HS-5 (cell line): ENCODE data around the gene ZFPM1.
"Not testable (repeated sequence)": the region's sequence is repeated elsewhere in the genome, so short reads cannot be mapped to it uniquely, and the experiment has no call there.

ENCODE experiments used
- DNase-seq: peaks from one replicate; pipeline ENCODE4 v3.0.0-alpha.2; 2012; ENCODE audit warnings: low read depth

The ZFPM1 gene

DNA sequence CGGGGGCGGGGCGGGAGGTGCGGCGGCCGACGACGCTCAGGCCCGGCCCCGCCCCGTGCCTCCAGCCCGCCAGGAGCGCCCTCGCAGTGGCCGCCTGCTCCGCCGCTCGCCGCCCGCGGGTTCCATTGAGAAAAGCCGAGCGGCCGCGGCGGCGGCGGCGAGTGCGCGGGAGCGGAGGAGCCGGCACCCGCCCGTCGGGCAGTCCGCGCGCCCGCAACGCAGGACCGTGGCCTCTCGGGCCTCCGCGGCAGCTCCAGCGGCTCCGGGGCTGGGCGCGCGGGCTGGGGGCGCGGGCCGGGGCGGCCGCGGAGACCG is at the start of gene ZFPM1:
ZFPM1 (plus strand) TSS at position 64 of the 315 bp plus-strand sequence. CDS start 359 bp downstream, outside the sequence.
- DNase-seq, result no peak

DNA sequence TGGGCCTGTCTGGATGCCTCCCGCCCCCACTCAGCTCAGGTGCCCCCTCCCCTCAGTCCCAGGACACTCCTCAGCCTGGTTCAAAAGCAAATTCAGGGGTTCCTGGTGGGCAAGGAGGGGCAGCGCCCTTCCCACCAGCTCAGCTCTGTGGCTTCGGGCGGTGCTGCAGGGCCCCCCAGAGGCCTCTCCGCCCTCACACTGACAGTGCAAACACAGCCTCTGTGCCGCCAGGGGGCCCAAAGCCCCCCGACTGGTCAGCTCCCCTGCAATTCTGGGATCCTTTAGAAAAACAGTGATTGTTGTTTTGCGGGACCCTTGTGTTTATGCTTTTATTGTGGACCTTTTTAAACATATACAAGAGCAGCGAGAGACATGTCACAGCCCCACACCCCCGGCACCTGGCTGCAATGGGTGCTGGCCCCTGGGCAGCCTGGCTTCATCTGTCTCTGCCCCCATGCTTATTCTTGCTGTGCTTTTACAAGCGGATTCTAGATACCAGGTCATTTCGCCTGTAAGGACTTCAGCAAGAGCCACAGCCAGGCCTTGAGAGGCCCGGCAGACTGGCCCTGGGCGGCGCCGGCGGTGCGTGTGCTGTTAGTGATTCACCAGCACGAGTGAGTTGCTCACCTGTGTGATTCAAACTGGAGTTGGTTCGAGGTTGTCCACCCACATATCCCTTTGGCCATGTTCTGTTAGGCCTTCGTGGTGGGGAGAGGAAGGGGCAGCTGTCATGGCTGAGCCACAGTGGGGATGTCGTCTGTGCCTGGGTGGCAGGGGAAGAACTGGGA is 49.1 kb upstream of the ZFPM1 start:
- DNase-seq, result no peak

DNA sequence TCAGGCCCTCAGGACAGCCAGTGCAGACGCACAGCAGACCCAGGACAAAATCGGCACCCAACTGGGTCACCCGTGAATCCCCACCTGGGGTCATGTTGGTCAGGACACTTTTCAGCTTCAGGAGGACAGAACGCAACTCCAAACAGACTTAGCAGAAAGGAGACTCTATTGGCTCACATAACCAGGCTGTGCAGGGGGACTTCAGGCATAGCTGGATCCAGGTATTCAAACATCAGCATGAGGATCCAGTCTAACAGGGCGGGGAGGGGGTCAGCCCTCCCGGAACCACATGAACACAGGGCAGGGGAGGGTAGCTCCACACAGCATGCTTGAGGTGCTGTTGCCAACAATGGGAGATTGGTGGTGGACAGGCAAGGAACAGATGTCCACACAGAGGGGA is 48.3 kb upstream of the ZFPM1 start:
- DNase-seq, result no peak

DNA sequence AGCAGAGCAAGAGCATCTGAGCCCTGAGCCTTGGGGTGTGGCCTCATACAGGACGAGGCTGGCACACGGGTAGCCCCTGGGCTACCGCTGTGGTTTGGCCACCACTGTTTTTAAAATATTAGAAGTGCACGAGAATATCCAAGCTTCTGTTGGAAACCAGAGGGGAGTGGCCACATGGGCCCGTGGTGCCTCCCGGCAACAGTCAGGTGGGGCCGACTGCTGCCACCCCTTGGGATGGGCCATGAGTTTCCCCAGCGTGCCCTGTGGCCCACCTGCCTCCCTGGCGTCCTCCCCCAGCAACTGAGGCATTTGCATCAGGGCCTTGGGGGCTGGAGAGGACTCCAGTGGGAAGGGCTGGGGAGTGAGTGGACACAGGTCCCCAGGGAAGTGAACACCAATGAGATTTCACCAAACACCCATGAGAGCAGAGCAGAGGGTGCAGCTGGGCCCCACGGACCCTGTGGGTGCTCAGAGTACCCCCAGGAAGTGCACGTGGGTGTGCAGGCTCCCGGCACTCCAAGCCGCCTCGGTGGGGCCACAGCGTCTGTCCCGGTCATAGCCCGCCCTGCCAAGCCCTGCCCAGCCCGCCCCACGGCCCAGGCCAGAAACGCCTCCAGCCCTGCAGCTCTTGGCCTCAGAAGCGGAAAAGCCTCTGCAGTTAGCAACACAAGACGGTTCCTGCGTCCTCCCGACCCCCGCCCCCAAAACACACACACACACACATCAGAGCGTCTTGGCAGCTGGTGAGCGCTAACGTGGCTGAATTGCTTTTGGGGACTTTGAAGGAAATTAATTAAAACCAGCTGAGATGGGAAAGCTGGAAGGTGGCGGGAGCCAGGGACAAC is 47.6 kb upstream of the ZFPM1 start:
- no peak for DNase-seq

DNA sequence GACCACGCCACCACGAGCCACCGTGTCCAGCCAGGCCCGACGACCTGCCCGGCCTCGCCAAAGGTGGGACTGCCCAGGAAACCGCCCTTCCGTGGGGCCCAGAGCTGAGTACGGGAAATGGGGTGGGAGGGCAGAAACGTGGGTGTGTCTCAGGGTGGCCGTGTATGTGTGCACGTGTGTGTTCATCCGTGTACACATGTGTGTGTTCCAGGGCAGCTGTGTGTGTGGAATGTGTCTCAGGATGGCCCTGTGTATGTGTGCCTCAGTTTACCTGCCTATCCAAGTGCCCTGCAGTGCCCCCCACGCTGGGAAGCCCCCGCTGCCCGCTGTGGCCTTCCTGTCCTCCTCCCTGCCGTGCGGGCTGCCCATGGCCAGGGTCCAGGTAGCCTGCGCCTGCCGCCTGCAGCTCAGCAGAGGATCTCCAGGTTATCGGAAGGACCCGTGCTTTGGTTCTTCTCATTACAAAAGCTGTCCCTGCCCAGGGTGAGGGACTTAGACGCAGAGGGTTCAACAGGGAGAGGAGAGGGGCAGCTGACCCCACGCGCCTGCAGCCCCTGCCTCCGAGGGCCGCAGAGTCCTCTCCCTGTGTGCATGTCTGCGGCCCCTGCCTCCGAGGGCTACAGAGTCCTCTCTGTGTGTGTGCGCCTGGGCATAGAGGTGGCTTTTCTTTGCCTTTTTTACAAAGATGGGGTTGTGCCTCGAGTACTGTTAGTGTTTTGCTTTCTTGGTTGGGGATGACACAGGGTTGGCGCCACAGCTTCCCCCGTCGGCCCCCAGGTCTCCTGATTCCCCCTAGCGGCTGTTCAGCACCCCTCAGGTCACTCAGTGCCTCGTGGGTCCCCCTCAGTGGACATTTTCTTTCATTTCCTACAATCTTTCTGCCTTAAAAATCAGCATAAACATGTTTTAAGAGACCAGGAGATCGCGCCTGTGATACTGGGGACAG is 46.7 kb upstream of the ZFPM1 start:
- DNase-seq, result no peak

DNA sequence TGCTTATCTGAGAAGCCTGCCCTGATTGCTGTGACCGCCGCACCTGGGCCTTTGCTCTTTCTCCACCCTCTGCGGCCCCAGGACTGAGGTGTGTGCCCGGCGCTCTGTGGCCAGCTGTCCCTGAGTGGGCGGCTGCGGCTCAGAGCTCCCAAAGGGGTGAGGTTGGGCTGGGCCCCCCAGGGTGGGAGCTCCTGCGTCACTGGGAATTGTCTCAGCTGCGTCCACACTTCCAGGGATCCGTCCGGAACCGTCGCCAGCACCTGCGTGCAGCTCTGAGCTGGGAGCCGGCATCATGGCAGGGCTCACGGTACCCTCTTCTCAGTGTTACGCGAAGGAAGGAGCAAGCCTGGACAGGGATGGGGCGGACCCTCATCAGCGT is 46.0 kb upstream of the ZFPM1 start:
- DNase-seq, result no peak

DNA sequence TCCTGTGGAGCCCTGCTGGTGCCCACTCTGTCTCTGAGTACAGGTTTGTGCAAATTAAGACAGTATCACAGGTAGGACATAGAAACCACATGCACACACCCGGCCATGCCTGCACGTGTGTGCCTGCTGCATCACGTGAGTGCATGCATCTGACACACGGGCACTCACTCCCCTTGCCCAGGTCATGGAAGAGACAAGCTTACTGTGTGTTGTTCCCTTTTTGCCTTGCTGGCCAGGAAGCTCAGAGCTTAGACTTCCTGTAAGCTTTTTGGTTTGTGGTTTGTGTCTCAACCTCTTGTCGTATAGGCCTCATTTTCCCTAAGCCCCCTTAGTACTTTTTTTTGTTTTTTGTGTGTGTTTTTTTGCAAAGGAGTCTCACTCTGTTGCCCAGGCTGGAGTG is 45.3 kb upstream of the ZFPM1 start:
- no peak for DNase-seq

DNA sequence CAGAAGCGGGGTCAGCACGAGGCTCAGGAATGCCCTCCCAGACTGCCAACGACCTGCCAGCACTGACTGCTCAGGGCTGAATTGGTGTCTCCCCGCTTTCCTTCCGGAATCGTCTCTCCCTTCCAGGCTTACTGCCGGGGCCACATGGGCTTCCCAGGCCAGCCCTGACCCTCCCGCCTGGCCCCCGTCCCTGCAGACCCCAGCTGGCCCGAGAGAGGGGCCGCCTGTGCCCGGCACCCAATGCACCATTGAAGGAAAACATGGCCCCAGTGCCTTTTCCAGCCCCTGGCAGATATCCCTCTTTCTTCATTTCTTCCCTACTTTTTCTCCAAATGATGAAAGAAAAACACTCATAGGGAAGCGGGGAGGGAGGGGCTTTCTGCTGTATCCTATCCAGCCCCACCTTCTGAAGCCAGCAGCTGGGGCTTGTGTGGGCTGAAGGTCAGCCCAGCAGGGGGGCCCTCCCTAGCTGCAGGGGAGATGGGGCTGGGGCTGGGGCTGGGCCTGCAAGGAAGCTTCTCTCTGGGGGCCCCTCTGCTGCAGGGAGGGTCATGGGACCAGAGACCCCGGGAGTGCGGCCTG is 44.4 kb upstream of the ZFPM1 start:
- no peak for DNase-seq

DNA sequence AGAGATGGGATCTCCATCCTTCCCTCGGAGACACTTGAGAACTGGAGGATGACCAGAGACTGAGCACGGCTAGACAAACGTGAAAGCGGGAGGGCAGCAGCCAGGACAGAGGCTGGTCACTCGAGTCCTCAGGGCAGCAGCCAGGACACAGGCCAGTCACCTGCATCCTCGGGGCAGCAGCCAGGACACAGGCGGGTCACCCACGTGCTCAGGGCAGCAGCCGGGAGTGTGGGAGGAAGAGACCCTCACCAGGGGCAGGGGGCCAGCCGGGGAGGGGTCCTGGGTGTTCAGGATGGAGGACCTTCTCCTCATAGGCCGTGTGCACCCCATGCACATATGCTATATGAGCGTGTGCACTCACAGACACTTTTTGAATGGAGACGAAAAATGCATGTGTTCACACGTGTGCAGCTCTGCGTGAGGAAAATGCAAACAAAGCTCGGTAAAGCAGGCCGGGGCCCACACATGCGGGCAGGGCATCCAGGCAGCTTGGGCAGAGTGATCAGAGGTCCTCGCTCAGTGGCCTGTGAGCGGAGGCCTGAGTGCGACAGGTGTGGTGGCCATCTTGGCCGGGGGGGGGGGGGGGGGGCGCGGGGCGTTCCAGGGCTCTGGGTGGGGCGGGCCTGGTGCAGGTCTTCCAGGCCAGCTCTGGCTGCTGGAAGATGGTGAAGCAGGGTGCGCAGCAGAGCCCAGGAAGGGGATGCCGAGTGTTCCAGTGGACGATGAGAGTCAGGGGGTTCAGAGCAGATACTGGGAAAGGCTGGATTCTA is 43.6 kb upstream of the ZFPM1 start:
- no peak for DNase-seq

DNA sequence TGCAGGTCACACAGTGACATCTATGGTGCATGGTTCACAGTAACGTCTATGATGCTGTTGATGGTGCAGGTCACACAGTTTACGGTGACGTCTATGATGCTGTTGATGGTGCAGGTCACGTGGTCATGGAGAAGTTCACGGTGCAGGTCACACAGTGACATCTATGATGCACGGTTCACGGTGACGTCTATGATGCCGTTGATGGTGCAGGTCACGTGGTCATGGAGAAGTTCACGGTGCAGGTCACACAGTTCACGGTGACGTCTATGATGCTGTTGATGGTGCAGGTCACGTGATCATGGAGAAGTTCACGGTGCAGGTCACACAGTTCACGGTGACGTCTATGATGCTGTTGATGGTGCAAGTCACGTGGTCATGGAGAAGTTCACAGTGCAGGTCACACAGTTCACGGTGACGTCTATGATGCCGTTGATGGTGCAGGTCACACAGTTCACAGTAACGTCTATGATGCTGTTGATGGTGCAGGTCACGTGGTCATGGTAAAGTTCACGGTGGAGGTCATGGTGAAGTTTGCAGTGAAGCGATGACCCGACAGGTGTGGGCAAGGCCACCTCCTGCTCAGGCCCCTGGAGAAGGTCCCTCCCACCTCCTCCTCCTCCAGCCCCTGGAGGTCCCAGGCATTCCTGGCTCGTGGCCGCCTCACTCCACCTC is 42.6 kb upstream of the ZFPM1 start:
- not testable (repeated sequence) for DNase-seq

DNA sequence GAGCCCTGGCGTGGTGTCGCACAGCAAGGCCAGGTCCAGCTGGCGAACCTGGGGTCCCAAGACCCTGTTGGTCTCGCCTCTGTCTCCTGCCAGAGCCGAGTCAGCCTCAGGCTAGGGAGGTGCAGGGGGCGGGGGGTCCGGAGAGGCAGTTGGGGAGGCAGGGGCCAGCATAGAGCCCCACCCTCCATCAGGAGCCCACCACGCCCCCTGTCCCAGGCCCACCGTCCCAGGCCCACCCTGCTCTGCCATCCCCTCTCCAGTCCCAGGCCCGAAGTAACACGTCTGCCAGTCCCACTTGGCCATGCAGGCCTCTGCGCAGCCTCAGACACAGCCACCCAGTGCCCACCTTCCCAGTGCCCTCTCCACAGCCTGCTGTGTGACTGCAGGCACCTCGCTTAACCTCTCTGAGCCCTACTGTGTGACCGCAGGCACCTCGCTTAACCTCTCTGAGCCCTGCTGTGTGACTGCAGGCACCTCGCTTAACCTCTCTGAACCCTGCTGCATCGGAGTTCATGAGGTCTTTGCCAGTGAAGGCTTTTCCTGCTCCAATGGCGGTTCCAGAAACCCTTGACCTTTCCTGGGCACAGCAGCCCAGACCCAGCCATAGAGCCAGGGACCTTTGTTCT is 41.0 kb upstream of the ZFPM1 start:
- DNase-seq, result no peak

DNA sequence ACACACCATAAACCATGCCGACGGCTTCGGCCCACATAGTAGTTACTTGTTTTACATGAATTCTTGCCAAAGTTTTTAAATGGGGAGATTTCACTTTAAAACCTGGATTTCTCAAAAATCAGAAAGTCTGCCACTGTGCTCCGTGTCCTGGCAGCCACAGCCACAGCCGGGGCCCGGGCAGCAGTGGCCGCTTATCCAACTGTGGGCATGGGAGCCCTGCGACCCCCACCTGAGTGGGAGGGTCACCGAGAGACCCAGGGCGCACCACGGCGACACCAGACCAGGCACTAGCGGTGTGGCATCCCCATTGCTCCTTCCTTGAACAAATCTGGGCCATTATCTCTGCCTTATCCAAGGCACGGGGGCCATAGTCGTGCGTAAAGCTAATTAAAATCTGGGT is 40.3 kb upstream of the ZFPM1 start:
- DNase-seq, result no peak

DNA sequence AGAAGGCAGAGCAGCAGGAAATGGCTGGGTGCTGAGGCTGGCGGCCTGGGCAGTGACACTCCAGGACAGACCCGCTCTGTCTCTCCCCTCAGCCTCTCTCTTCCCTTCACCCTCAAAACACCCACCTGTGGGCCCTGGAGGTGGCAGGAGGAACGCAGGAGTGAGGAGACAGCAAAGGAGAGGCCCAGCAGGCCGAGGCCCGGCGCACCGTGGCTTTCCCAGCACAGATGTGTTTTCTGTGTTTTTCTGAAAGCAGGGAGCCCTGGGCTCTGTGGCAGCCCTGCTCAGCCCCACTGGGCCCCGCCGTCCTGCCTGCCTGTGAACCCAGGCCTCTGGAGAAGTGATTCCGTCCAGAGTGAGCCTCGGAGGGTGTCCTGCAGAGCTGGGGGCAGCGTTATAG is 39.8 kb upstream of the ZFPM1 start:
- no peak for DNase-seq

DNA sequence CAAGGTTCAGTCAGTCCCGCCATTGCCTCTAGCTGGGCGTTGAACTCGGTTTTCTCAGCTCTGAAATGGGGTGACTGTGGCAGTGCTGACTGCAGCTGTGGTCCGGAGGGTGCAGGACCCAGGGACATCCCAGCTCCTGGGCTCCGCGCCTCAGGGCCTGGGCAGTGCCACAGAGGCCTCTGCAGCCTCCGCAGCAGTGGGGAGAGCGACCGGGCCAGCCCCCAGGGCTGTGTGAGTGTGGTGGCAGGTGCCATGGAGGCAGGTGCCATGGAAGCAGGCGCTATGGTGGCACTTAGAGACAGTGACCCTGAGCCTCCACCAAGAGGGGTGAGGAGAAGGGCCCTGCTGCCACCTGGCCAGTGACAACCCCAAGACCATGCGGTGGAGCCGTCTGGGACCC is 39.4 kb upstream of the ZFPM1 start:
- no peak for DNase-seq

DNA sequence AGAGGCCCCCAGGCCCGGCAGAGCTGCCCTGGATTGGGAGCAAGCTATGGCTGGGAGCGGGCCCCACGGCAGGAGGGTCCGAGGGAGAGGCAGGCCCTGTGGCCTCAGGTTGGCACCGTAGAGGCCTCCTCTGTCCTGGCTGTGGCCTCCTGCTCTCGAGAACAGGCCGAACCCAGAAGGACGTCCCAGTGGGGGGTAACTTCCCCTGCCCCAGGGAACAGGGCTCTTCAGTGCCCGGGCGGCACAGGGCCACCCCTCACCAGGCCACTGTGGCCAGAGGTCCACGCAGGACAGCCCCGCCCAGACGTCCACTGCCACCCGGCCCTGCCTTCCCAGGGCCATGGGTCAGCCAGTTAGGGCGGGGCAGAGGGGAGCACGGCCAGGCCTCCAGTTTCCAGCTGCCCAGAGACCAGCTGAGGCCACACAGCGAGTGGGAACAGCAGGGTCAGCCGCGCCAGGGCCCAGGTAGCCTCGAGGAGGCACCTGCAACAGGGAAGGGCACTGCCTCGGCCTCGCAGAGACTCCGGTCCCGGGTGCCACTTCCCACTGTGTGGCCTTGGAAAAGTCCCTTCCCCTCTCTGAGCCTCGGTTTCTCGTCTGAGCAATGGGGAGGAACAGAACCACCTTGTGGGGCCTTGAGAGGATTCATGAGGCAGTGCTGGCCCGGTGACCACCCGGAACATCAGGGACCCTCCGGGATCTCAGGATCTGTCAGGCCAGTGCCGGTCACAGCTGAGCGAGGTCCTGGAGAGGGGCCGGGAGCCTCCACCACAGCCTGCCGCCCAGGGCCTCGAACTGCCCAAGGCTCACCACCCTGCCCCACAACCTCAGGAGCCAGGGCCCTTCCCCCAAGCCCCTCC is 38.3 kb upstream of the ZFPM1 start:
- DNase-seq, result no peak

DNA sequence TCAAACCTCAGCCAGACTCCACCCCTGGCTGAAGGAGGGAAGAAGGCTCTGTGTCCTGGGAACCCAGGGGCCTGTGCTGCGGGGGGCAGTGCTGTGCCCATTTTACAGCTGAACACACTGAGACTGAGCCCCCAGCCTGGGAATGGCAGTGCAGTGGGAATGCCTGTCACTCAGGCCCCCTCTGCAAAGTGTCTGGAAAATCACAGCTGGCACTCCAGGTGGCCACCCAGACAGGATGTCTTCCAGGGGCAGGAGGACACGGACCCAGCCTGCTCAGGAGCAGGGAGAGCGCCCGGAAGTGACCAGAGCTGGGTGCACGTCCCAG is 37.7 kb upstream of the ZFPM1 start:
- no peak for DNase-seq

DNA sequence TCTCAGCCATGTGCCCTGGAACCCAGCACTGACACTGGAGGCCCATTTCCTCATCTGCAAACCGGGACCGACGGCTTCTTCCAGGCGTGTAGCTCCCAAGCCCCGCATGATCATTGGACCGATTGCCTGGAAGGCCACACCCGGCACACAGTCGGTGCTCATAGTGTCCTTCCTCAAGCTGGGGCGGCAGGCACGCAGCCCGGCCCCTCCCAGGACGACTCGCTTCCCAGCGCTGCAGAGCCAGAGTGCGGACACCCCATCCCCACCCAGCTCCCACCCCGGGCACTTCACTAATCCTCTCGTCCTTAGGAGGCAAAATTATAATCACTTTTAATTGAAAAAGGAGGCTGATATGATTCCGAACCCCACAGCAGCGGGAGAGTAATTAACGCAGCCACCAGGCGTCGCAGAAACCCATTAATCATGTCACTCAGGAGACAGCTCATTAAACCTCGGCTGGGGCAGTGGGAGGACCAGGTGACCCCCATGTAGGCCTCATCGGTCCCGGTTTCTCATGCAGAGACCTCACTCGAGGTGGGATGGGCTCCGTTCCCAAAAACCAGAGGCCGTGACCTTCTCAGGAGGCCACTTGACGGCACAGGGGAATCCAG is 37.3 kb upstream of the ZFPM1 start:
- no peak for DNase-seq

DNA sequence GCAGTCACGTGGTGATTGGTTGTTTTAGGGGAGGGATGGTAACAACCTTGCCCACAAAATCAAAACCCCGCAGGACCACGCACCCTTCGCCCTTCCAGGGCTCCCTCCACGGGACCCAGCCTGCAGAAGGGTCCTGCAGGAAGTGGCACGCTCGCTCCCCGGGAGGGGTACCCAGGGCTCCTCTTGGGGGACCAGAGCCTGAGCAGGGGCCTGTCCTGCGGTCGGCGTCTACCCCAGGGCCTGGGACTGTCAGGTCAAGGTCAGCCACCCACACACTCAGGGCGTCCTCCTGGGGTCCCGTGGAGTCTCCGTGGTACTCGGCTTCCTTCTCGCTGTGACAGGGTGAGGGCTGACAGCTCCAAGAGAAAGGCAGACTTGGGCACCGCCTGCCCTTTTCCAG is 36.4 kb upstream of the ZFPM1 start:
- DNase-seq, result no peak
